Endometrial microvascular endothelial cells (primary cell): ENCODE data around the gene ZNF578. TPM values are rescaled to one million over a fixed set of nuclear protein-coding genes. Genes with fewer than 3 reads are reported as not detected.
"Not testable (repeated sequence)": the region's sequence is repeated elsewhere in the genome, so short reads cannot be mapped to it uniquely, and the experiment has no call there.

Source experiments
- in situ Hi-C: cut with HindIII; loops from 2 replicates; pipeline ENCODE4 v1.10.0; 2017; ENCODE audit warnings: low sequenced_read_pairs, low pct_unique_long_range_greater_than_20kb; ENCODE audit errors: inconsistent ontology term
- total RNA-seq: library from RNA; depleted of rRNA; stranded (reverse); fragments of >200 nt; gene quantifications from one replicate; pipeline ENCODE4 v1.2.3, GENCODE V29; 2015; ENCODE audit errors: inconsistent ontology term

Gene ZNF578
- total RNA-seq: 4.5 TPM

DNA sequence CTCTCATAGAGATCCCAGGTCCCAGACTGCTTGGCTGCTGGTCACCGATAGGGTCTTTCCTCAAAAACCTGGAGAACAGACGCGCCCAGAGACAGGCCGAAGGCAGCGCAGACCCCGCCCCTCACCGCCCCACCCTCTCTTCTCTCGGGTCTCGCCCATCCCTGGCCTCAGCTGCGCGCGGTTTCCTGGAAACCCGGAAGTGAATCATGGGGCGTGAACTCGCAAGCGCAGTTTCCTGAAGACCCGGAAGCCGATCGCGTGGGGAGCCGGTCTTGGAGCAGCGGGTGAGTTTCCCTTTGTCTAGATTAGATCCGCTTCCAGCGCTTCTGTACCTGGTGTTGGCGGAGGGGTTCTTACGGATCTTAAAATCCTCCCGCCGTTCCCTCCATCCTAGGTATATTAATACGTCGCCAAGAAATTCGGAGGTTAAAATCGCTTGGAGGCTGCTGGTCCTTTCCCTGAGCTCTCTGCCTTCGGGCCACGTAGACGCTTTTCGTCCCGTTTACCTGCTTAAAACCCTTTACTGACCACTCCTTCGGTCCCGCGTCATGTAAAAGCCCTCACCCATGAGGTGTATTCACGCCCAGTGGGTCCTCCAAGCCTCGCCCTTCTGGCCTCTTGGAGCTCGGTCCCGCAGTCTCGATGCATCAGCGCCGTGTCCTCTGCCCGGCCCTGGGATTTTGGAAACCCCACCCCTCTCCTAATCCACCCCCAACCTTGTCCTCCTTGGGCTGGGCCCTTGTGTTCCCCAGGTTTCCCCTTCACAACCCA, at the start of gene ZNF578:
TSS of gene ZNF578 (plus strand) at position 230 of the 771 bp plus-strand sequence. CDS start 48,293 bp downstream, outside the sequence.
- in situ Hi-C loops: no loop called here

GRCh38 chr19:52410276-52410675, 43.1 kb upstream of the ZNF578 start:
- in situ Hi-C loops: no loop called here

GRCh38 chr19:52415711-52416110, 37.6 kb upstream of the ZNF578 start:
- in situ Hi-C loops: no loop called here

GRCh38 chr19:52428937-52429336, 24.4 kb upstream of the ZNF578 start, which contains the start of gene ZNF534:
TSS of gene ZNF534 (plus strand) at chr19:52429148. CDS start at chr19:52431475, 2,327 bp downstream.
- in situ Hi-C loops: no loop called here

DNA sequence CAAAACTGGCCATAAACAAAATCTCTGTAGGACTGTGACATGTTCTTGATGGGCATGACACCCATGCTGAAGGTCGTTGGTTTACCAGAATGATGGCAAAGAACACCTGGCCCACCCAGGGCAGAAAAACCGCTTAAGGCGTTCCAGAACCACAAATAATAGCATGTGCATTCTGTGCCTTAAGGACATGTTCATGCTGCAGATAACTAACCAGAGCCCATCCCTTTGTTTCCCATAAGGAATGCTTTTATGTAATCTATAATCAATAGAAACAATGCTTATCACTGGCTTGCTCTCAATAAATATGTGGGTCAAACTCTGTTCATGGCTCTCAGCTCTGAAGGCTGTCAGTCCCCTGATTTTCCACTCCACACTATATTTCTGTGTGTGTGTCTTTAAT, 11.2 kb upstream of the ZNF578 start:
- in situ Hi-C loops: no loop called here

- in situ Hi-C loops: no loop called here
Observed at GRCh38 chr19:52444506-52444905, 8.8 kb upstream of the ZNF578 start.

DNA sequence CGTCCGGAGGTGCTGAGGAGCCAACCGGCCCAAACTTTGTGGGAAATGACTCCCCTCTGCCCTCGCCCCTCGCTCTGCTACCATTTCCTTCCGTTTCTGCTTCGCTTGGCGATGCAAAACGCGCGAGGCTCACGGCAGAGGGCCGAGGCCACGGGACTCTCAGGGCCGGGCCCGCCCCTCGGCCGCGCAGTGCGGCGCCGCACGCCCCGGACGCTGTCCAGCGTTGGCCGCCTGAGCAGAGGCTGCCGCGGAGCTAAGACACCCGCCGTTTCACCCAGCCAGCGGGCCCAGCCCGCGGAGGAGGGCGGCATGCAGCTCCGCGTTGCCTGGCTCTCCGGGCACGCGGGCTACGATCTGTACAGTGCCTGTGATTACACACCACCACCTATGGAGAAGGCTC, 2.1 kb upstream of the ZNF578 start:
- in situ Hi-C loops: no loop called here

- in situ Hi-C loops: no loop called here
Observed at GRCh38 chr19:52464798-52465470, 11.6 kb downstream of the ZNF578 start.

- in situ Hi-C loops: no loop called here
Observed at GRCh38 chr19:52473655-52474350, 20.4 kb downstream of the ZNF578 start.

DNA sequence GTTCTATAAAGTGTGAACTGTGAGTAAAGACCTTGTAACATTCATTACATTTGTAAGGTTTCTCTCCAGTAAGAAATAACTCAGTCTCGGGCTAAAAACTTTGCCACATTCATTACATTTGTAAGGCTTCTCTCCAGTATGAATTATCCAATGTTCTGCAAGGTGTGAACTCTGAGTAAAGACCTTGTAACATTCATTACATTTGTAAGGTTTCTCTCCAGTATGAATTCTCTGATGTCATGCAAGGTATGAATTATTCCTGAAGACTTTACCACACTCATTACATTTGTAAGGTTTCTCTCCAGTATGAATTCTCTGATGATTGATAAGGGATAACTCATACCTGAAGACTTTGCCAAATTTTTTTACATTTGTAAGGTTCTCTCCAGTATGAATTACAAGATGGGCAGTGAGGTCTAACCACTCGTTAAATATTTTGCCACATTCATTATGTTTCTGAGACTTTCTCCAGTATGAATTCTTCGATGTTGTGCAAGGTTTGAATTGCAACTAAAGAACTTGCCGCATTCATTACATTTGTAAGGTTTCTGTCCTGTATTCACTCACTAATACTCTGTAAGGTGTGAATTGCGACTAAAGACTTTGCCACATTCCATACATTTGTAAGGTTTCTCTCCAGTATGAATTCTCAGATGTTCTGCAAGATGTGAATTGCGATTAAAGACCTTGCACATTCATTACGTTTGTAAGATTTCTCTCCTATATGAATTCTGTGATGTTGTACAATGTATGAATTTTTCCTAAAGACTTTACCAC, 21.2 kb downstream of the ZNF578 start:
- in situ Hi-C loops: no loop called here

- in situ Hi-C loops: not testable (repeated sequence)
Observed at GRCh38 chr19:52484111-52484743, 30.9 kb downstream of the ZNF578 start.

GRCh38 chr19:52485064-52485463, 31.7 kb downstream of the ZNF578 start:
- in situ Hi-C loops: not testable (repeated sequence)

DNA sequence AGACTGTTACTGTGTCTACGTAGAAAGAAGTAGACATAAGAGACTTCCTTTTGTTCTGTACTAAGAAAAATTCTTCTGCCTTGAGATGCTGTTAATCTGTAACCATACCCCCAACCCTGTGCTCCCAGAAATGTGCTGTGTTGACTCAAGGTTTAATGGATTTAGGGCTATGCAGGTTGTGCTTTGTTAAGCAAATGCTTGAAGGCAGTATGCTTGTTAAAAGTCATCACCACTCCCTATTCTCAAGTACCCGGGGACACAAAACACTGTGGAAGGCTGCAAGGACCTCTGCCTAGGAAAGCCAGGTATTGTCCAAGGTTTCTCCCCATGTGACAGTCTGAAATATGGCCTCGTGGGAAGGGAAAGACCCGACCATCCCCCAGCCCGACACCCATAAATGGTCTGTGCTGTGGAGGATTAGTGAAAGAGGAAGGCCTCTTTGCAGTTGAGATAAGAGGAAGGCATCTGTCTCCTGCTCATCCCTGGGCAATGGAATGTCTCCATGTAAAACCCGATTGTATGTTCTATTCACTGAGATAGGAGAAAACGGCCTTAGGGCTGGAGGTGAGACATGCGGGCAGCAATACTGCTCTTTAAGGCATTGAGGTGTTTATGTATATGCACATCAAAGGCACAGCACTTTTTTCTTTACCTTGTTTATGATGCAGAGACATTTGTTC, 32.3 kb downstream of the ZNF578 start:
- in situ Hi-C loops: not testable (repeated sequence)

DNA sequence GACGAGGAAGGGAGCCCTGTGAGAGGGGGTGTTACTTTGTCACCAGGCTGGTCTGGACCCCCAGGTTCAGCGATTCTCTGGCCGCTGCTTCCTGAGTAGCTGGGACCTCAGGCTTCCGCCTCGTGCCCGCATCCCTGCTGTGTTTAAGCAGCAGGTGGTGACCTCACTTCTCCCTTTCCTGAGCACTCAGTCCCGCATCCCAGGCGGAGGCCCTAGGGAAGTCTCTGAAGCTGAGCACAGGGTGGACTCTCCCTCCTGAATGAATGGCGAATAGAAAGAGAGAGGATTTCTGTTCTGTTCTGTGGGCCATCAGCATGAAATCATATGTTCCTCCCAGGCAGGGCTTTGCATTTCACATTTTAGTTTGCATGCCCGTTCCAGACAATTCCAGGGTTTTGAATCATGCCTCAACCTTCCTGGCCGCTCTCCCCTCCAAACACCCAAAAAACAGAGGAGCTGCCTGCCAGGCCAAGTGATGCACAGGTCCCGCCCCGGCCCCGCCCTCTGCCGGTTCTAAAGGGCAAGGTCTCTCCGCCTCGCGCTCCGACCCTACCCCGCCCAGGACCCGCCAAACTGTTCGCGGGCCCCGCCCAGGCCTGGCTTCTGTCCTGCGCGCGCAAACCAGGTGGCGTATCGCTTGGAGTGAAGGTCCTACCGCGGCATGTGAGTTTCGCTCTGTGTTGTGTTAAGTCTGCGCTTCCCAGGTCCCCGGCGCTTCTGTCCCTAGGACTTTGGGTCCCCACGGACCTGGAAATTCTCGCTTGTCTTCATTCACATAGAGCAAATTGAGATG, 39.0 kb downstream of the ZNF578 start:
- in situ Hi-C loops: no loop called here

GRCh38 chr19:52492994-52493470, 39.7 kb downstream of the ZNF578 start:
- in situ Hi-C loops: no loop called here

DNA sequence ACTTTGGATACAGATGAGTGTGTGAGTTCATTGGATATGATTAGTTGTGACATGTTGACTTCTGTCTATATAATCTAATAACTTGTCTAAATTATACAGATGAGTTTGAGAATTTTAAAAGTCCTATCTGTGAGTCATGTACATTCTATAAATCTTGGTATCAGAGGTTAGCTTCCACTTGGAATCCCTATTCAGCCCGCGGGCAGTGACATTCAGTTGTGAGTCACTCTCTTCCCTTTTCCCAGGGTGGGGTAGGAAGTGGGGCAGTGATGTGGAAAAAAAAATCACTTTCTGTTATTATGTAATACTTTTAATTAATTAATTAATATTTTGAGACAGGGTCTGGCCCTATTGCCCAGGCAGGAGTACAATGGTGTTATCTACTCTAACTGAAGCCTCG, 41.2 kb downstream of the ZNF578 start:
- in situ Hi-C loops: no loop called here

DNA sequence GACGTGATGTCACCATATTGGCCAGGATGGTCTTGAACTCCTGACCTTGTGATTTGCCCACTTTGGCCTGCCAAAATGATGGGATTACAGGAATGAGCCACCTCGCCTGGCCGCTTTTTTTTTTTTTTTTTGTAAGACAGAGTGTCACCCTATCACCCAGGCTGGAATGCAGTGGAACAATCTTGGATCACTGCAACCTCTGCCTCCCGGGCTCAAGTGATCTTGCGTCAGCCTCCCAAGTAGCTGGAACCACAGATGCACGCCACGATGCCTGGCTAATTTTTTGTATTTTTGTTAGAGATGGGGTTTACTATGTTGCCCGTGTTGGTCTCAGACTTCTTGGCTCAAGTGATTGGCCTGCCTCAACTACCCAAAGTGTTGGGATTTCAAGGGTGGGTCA, 45.2 kb downstream of the ZNF578 start:
- in situ Hi-C loops: no loop called here
